Stimulated activated memory B cell treated with anti-CD40 and anti-IgM and Interleukin-4, amounts not matched to agents 10 μg/mL and 1 μg/mL and 100 μg/mL, for 72 hours (primary cell): ENCODE data around the gene FKBP1A.
A peak's percentile ranks its signal among the peaks of the same experiment; 100 is the strongest.

Experiments used
- ATAC-seq: fragments of 150-1000 bp; cut with Tn5 transposase; 2 replicates; pipeline ENCODE4 v1.10.0; 2021
- H3K27ac Mint-ChIP-seq: one replicate; pipeline ENCODE4 v1.8.0; 2022; ENCODE audit warnings: mild to moderate bottlenecking, mixed read lengths
- H3K27me3 Mint-ChIP-seq: one replicate; pipeline ENCODE4 v1.8.0; 2022; ENCODE audit warnings: mixed read lengths
- H3K36me3 Mint-ChIP-seq: one replicate; pipeline ENCODE4 v1.8.0; 2022; ENCODE audit warnings: mixed read lengths
- H3K4me1 Mint-ChIP-seq: one replicate; pipeline ENCODE4 v1.8.0; 2022; ENCODE audit warnings: mixed read lengths
- H3K4me3 Mint-ChIP-seq: one replicate; pipeline ENCODE4 v1.8.0; 2022; ENCODE audit warnings: mild to moderate bottlenecking, moderate library complexity, mixed read lengths
- H3K9me3 Mint-ChIP-seq: one replicate; pipeline ENCODE4 v1.8.0; 2022; ENCODE audit warnings: mixed read lengths

The FKBP1A gene

GRCh38 chr20:1392693-1393506, at the start of gene FKBP1A:
Gene FKBP1A, minus strand, starts transcription at chr20:1393054. Its CDS starts 56 bp downstream, at chr20:1392998.
- Mint-ChIP-seq H3K4me3 (peak within 1 kb of the TSS; percentile 95), H3K36me3 (peaks cover 6% of the 10 kb centered on the region)

GRCh38 chr20:1442304-1442703, 49.5 kb upstream of the FKBP1A start:
- peaks cover 55% of the 10 kb centered on the region for H3K36me3 Mint-ChIP-seq

More at GRCh38 chr20:1392693-1393506, at the start of gene FKBP1A:
- H3K27me3 Mint-ChIP-seq, result no peaks in the 10 kb centered on the region
- H3K27ac Mint-ChIP-seq, result peak within 1 kb of the TSS; percentile 79
- peak; percentile 96 for ATAC-seq
- peaks cover 68% of the 10 kb centered on the region for H3K4me1 Mint-ChIP-seq
- no peaks in the 10 kb centered on the region for H3K9me3 Mint-ChIP-seq

GRCh38 chr20:1441133-1441532, 48.3 kb upstream of the FKBP1A start:
- Mint-ChIP-seq H3K9me3 (no peaks in the 10 kb centered on the region), H3K27ac (no peak overlapping the region), H3K4me3 (no peak overlapping the region), H3K36me3 (peaks cover 54% of the 10 kb centered on the region), H3K4me1 (peaks cover 13% of the 10 kb centered on the region), H3K27me3 (no peaks in the 10 kb centered on the region)
- ATAC-seq, result no peak

More at GRCh38 chr20:1442304-1442703, 49.5 kb upstream of the FKBP1A start:
- no peak for ATAC-seq
- H3K27ac Mint-ChIP-seq, result no peak overlapping the region
- H3K27me3 Mint-ChIP-seq, result no peaks in the 10 kb centered on the region
- peaks cover 8% of the 10 kb centered on the region for H3K4me1 Mint-ChIP-seq
- no peaks in the 10 kb centered on the region for H3K9me3 Mint-ChIP-seq
- H3K4me3 Mint-ChIP-seq, result no peak overlapping the region

- Mint-ChIP-seq H3K27me3 (no peaks in the 10 kb centered on the region), H3K36me3 (peaks cover 43% of the 10 kb centered on the region), H3K4me3 (no peak overlapping the region), H3K9me3 (no peaks in the 10 kb centered on the region), H3K4me1 (peaks cover 18% of the 10 kb centered on the region), H3K27ac (peak overlapping the region; percentile 52)
- ATAC-seq, result no peak
Observed at GRCh38 chr20:1440024-1440423, 47.2 kb upstream of the FKBP1A start.

GRCh38 chr20:1438361-1438760, 45.5 kb upstream of the FKBP1A start:
- no peak overlapping the region for H3K4me3 Mint-ChIP-seq
- no peaks in the 10 kb centered on the region for H3K27me3 Mint-ChIP-seq
- no peaks in the 10 kb centered on the region for H3K9me3 Mint-ChIP-seq
- H3K27ac Mint-ChIP-seq, result no peak overlapping the region
- H3K36me3 Mint-ChIP-seq, result peaks cover 31% of the 10 kb centered on the region
- H3K4me1 Mint-ChIP-seq, result peaks cover 27% of the 10 kb centered on the region
- no peak for ATAC-seq

- no peaks in the 10 kb centered on the region for H3K27me3 Mint-ChIP-seq
- no peaks in the 10 kb centered on the region for H3K9me3 Mint-ChIP-seq
- no peak overlapping the region for H3K4me3 Mint-ChIP-seq
- H3K36me3 Mint-ChIP-seq, result peaks cover 23% of the 10 kb centered on the region
- H3K4me1 Mint-ChIP-seq, result peaks cover 33% of the 10 kb centered on the region
- no peak overlapping the region for H3K27ac Mint-ChIP-seq
- no peak for ATAC-seq
Observed at GRCh38 chr20:1437235-1437904, 44.5 kb upstream of the FKBP1A start.

GRCh38 chr20:1436263-1436662, 43.4 kb upstream of the FKBP1A start:
- H3K27ac Mint-ChIP-seq, result no peak overlapping the region

GRCh38 chr20:1435337-1435699, 42.5 kb upstream of the FKBP1A start:
- no peak for ATAC-seq
- Mint-ChIP-seq H3K4me1 (peaks cover 47% of the 10 kb centered on the region), H3K4me3 (no peak overlapping the region), H3K27ac (peak overlapping the region; percentile 22), H3K27me3 (no peaks in the 10 kb centered on the region), H3K9me3 (no peaks in the 10 kb centered on the region), H3K36me3 (peaks cover 12% of the 10 kb centered on the region)

More at GRCh38 chr20:1436263-1436662, 43.4 kb upstream of the FKBP1A start:
- ATAC-seq, result no peak
- Mint-ChIP-seq H3K36me3 (peaks cover 13% of the 10 kb centered on the region), H3K27me3 (no peaks in the 10 kb centered on the region), H3K9me3 (no peaks in the 10 kb centered on the region), H3K4me3 (no peak overlapping the region), H3K4me1 (peaks cover 44% of the 10 kb centered on the region)

- Mint-ChIP-seq H3K4me1 (peaks cover 47% of the 10 kb centered on the region), H3K27ac (peak overlapping the region; percentile 22), H3K36me3 (peaks cover 7% of the 10 kb centered on the region), H3K4me3 (no peak overlapping the region), H3K9me3 (no peaks in the 10 kb centered on the region), H3K27me3 (no peaks in the 10 kb centered on the region)
- ATAC-seq, result peak; percentile 95
Observed at GRCh38 chr20:1434571-1435336, 41.9 kb upstream of the FKBP1A start.

- H3K4me1 Mint-ChIP-seq, result peaks cover 34% of the 10 kb centered on the region
- no peaks in the 10 kb centered on the region for H3K9me3 Mint-ChIP-seq
- H3K27ac Mint-ChIP-seq, result no peak overlapping the region
- H3K4me3 Mint-ChIP-seq, result no peak overlapping the region
- no peak for ATAC-seq
- H3K27me3 Mint-ChIP-seq, result no peaks in the 10 kb centered on the region
- peaks cover 5% of the 10 kb centered on the region for H3K36me3 Mint-ChIP-seq
Observed at GRCh38 chr20:1431158-1431557, 38.3 kb upstream of the FKBP1A start.

GRCh38 chr20:1430004-1430451, 37.2 kb upstream of the FKBP1A start:
- no peaks in the 10 kb centered on the region for H3K9me3 Mint-ChIP-seq
- H3K36me3 Mint-ChIP-seq, result peaks cover 5% of the 10 kb centered on the region
- no peaks in the 10 kb centered on the region for H3K27me3 Mint-ChIP-seq
- peaks cover 30% of the 10 kb centered on the region for H3K4me1 Mint-ChIP-seq
- no peak overlapping the region for H3K27ac Mint-ChIP-seq
- no peak for ATAC-seq
- no peak overlapping the region for H3K4me3 Mint-ChIP-seq

- Mint-ChIP-seq H3K4me3 (no peak overlapping the region), H3K27me3 (no peaks in the 10 kb centered on the region), H3K36me3 (peaks cover 1% of the 10 kb centered on the region), H3K4me1 (peaks cover 22% of the 10 kb centered on the region), H3K27ac (no peak overlapping the region), H3K9me3 (no peaks in the 10 kb centered on the region)
- ATAC-seq, result no peak
Observed at GRCh38 chr20:1429143-1429728, 36.4 kb upstream of the FKBP1A start.

- no peak overlapping the region for H3K27ac Mint-ChIP-seq
- no peak for ATAC-seq
- H3K36me3 Mint-ChIP-seq, result peaks cover 6% of the 10 kb centered on the region
- H3K27me3 Mint-ChIP-seq, result no peaks in the 10 kb centered on the region
- peaks cover 5% of the 10 kb centered on the region for H3K9me3 Mint-ChIP-seq
- no peak overlapping the region for H3K4me3 Mint-ChIP-seq
- peaks cover 17% of the 10 kb centered on the region for H3K4me1 Mint-ChIP-seq
Observed at GRCh38 chr20:1427457-1428054, 34.7 kb upstream of the FKBP1A start.

GRCh38 chr20:1426231-1426849, 33.5 kb upstream of the FKBP1A start:
- Mint-ChIP-seq H3K4me3 (no peak overlapping the region), H3K9me3 (peaks cover 11% of the 10 kb centered on the region), H3K27ac (no peak overlapping the region), H3K36me3 (peaks cover 6% of the 10 kb centered on the region), H3K27me3 (no peaks in the 10 kb centered on the region), H3K4me1 (peaks cover 4% of the 10 kb centered on the region)
- ATAC-seq, result no peak
